Activated CD8-positive, alpha-beta memory T cell treated with anti-CD3 and anti-CD28 coated beads, Interleukin-2, amount 50 U/mL, for 24 hours (primary cell): ENCODE data around the gene GGT7.
"Not testable (repeated sequence)": the region's sequence is repeated elsewhere in the genome, so short reads cannot be mapped to it uniquely, and the experiment has no call there.

Experiments
- DNase-seq: peaks from one replicate; pipeline ENCODE4 v3.0.0-alpha.2; 2020; ENCODE audit errors: extremely low read depth

The GGT7 gene

GRCh38 chr20:34848597-34848996, 24.1 kb downstream of the GGT7 start:
- no peak for DNase-seq

- no peak for DNase-seq
Observed at GRCh38 chr20:34843421-34843820, 29.2 kb downstream of the GGT7 start.

GRCh38 chr20:34842143-34842542, 30.5 kb downstream of the GGT7 start:
- DNase-seq = no peak

- DNase-seq = no peak
Observed at GRCh38 chr20:34834459-34834893, 38.2 kb downstream of the GGT7 start.

GRCh38 chr20:34831936-34832335, 40.7 kb downstream of the GGT7 start:
- no peak for DNase-seq

- DNase-seq = no peak
Observed at GRCh38 chr20:34829191-34829590, 43.5 kb downstream of the GGT7 start.

- DNase-seq = peak; percentile 63
Observed at GRCh38 chr20:34825530-34826362, 46.9 kb downstream of the GGT7 start, which contains the start of gene NCOA6. Gene NCOA6, minus strand, starts transcription at chr20:34825651. Its CDS starts 43,296 bp downstream, at chr20:34782355.

GRCh38 chr20:34824806-34825529, 47.7 kb downstream of the GGT7 start:
- peak; percentile 4 for DNase-seq

- DNase-seq = peak; percentile 58
Observed at GRCh38 chr20:34824452-34824805, 48.2 kb downstream of the GGT7 start.

- DNase-seq = no peak
Observed at GRCh38 chr20:34824026-34824425, 48.6 kb downstream of the GGT7 start.

- DNase-seq = no peak
Observed at GRCh38 chr20:34820805-34821578, 51.7 kb downstream of the GGT7 start.

GRCh38 chr20:34817801-34818200, 54.9 kb downstream of the GGT7 start:
- no peak for DNase-seq

- DNase-seq = no peak
Observed at GRCh38 chr20:34817072-34817471, 55.6 kb downstream of the GGT7 start.

- no peak for DNase-seq
Observed at GRCh38 chr20:34815636-34816035, 57.0 kb downstream of the GGT7 start.

GRCh38 chr20:34808583-34808982, 64.1 kb downstream of the GGT7 start:
- no peak for DNase-seq

- DNase-seq = not testable (repeated sequence)
Observed at GRCh38 chr20:34807944-34808465, 64.7 kb downstream of the GGT7 start.

- DNase-seq = no peak
Observed at GRCh38 chr20:34806255-34806654, 66.4 kb downstream of the GGT7 start.

GRCh38 chr20:34798871-34799270, 73.8 kb downstream of the GGT7 start:
- DNase-seq = no peak

- DNase-seq = no peak
Observed at GRCh38 chr20:34798328-34798727, 74.3 kb downstream of the GGT7 start.

GRCh38 chr20:34797012-34797995, 75.4 kb downstream of the GGT7 start:
- no peak for DNase-seq
